KMS-11 (cell line): Measurements from ENCODE around the gene WWC1.

ENCODE experiments used
- H2AFZ ChIP-seq: fragments of 200-600 bp; sonication (generic); 2 replicates; pipeline ENCODE4 v1.6.1; 2016; ENCODE audit warnings: antibody characterized with exemption, mixed run types, low read depth
- H3K27ac ChIP-seq: fragments of 200-600 bp; sonication (generic); 2 replicates; pipeline ENCODE4 v1.6.1; 2016; ENCODE audit warnings: mild to moderate bottlenecking, mixed run types
- H3K27me3 ChIP-seq: fragments of 200-600 bp; sonication (generic); 2 replicates; pipeline ENCODE4 v1.6.1; 2017; ENCODE audit warnings: mild to moderate bottlenecking, low read depth, mixed run types, moderate library complexity; ENCODE audit not compliant: insufficient read depth
- H3K36me3 ChIP-seq: fragments of 200-600 bp; sonication (generic); 2 replicates; pipeline ENCODE4 v1.6.1; 2017; ENCODE audit warnings: mild to moderate bottlenecking, mixed run types; ENCODE audit not compliant: insufficient read depth
- H3K4me1 ChIP-seq: fragments of 200-600 bp; sonication (generic); 2 replicates; pipeline ENCODE4 v1.6.1; 2016; ENCODE audit warnings: mild to moderate bottlenecking, low read depth, mixed run types; ENCODE audit not compliant: poor library complexity, severe bottlenecking
- H3K4me2 ChIP-seq: fragments of 200-600 bp; sonication (generic); 2 replicates; pipeline ENCODE4 v1.7.0; 2016; ENCODE audit warnings: mild to moderate bottlenecking, mixed run types
- H3K4me3 ChIP-seq: fragments of 200-600 bp; sonication (generic); IDR thresholded peaks from 2 replicates; pipeline ENCODE4 v1.6.1; 2017; ENCODE audit warnings: low read depth, low read length, mixed read lengths; ENCODE audit not compliant: insufficient read depth
- H3K79me2 ChIP-seq: fragments of 200-600 bp; sonication (generic); 2 replicates; pipeline ENCODE4 v1.6.1; 2016; ENCODE audit warnings: low read depth, mixed run types; ENCODE audit not compliant: insufficient read depth
- H3K9ac ChIP-seq: fragments of 200-600 bp; sonication (generic); 2 replicates; pipeline ENCODE4 v1.6.1; 2016; ENCODE audit warnings: mild to moderate bottlenecking, mixed run types
- H4K20me1 ChIP-seq: fragments of 200-600 bp; sonication (generic); 2 replicates; pipeline ENCODE4 v1.6.1; 2016; ENCODE audit warnings: mild to moderate bottlenecking, mixed run types; ENCODE audit not compliant: insufficient read depth
- CTCF ChIP-seq: fragments of 200-600 bp; sonication (generic); conservative IDR thresholded peaks from 2 replicates; pipeline ENCODE4 v1.6.1; 2017; ENCODE audit warnings: low read depth, mild to moderate bottlenecking, antibody characterized with exemption, low read length, moderate library complexity, mixed read lengths

The WWC1 gene

GRCh38 chr5:168340487-168340886 is 49.0 kb downstream of the WWC1 start:
- no peaks in the 10 kb centered on the region for H3K27me3 ChIP-seq
- no peak overlapping the region for H3K4me2 ChIP-seq
- no peak overlapping the region for H3K27ac ChIP-seq
- H3K9ac ChIP-seq, result no peak overlapping the region
- H4K20me1 ChIP-seq, result no peaks in the 10 kb centered on the region
- H2AFZ ChIP-seq, result no peak overlapping the region
- H3K4me3 ChIP-seq, result no peak overlapping the region
- no peaks in the 10 kb centered on the region for H3K4me1 ChIP-seq
- TF ChIP-seq CTCF, result no peak
- H3K36me3 ChIP-seq, result no peaks in the 10 kb centered on the region
- H3K79me2 ChIP-seq, result no peaks in the 10 kb centered on the region

GRCh38 chr5:168341178-168341577 is 49.7 kb downstream of the WWC1 start:
- Histone ChIP-seq H3K4me3 (no peak overlapping the region), H3K27ac (no peak overlapping the region), H3K79me2 (no peaks in the 10 kb centered on the region), H3K9ac (no peak overlapping the region), H4K20me1 (no peaks in the 10 kb centered on the region), H3K4me1 (no peaks in the 10 kb centered on the region), H3K36me3 (no peaks in the 10 kb centered on the region), H2AFZ (no peak overlapping the region), H3K27me3 (no peaks in the 10 kb centered on the region), H3K4me2 (no peak overlapping the region)
- no peak for TF ChIP-seq CTCF

- Histone ChIP-seq H3K9ac (no peak overlapping the region), H3K36me3 (no peaks in the 10 kb centered on the region), H3K27me3 (no peaks in the 10 kb centered on the region), H2AFZ (no peak overlapping the region), H3K4me2 (no peak overlapping the region), H3K79me2 (no peaks in the 10 kb centered on the region), H3K4me1 (no peaks in the 10 kb centered on the region), H3K4me3 (no peak overlapping the region), H3K27ac (no peak overlapping the region), H4K20me1 (no peaks in the 10 kb centered on the region)
- TF ChIP-seq CTCF, result no peak
Observed at GRCh38 chr5:168342151-168342825, 50.8 kb downstream of the WWC1 start.

- Histone ChIP-seq H3K4me1 (no peaks in the 10 kb centered on the region), H4K20me1 (no peaks in the 10 kb centered on the region), H3K79me2 (no peaks in the 10 kb centered on the region), H3K9ac (no peak overlapping the region), H3K36me3 (no peaks in the 10 kb centered on the region), H3K27ac (no peak overlapping the region), H3K4me2 (no peak overlapping the region), H3K4me3 (no peak overlapping the region), H2AFZ (no peak overlapping the region), H3K27me3 (no peaks in the 10 kb centered on the region)
- TF ChIP-seq CTCF, result no peak
Observed at GRCh38 chr5:168342985-168343384, 51.5 kb downstream of the WWC1 start.
